Endothelial cell of umbilical vein (primary cell): ENCODE data around the gene SMARCA2. TPM values are rescaled to one million over a fixed set of nuclear protein-coding genes. Genes with fewer than 3 reads are reported as not detected.

Source experiments
- BruUV-seq: library from RNA; stranded (reverse); fragments of 400-500 nt; replicated peaks from 2 replicates; lab custom pipeline; 2021; lab: Mats Ljungman, UMichigan
- CTCF ChIA-PET: fragments of 300-600, 350-600 bp; sonication (Branson Sonifier 250); formaldehyde crosslinking; loops from one replicate; lab custom pipeline; 2021; ENCODE audit warnings: antibody characterized with exemption, inconsistent platforms; lab: Charles Lee
- POLR2A ChIA-PET: fragments of 300-600, 350-600 bp; sonication (Branson Sonifier 250); formaldehyde crosslinking; loops from one replicate; lab custom pipeline; 2021; ENCODE audit warnings: antibody characterized with exemption, inconsistent platforms; lab: Charles Lee
- DNase-seq: peaks from one replicate; pipeline ENCODE4 v3.0.0-alpha.2; 2011; ENCODE audit warnings: low read depth, low spot score
- FAIRE-seq: peaks from 2 replicates; lab custom pipeline; 2011; peaks lifted over from hg19 to GRCh38; lab: Jason Lieb, UNC
- H2AFZ ChIP-seq: 2 replicates; pipeline ENCODE4 v1.6.0; 2012; ENCODE audit warnings: low read depth, low read length, control low read depth, inconsistent platforms
- H3K27ac ChIP-seq: 2 replicates; pipeline ENCODE4 v1.5.1; 2011; ENCODE audit warnings: low read depth, mild to moderate bottlenecking, control low read depth, low read length, moderate library complexity; ENCODE audit not compliant: insufficient read depth
- H3K27me3 ChIP-seq, 2 experiments: 2 replicates each; pipeline versions ENCODE4 v1.6.0 to v1.6.1; 2011; ENCODE audit warnings: low read length in 2 of 2, mixed read lengths in 1 of 2; ENCODE audit not compliant: control insufficient read depth in 2 of 2, insufficient read depth in 2 of 2
- H3K36me3 ChIP-seq, 2 experiments: 2 replicates in 1 of 2; 3 replicates in 1 of 2; pipeline ENCODE4 v1.5.1; 2011; ENCODE audit warnings: low read length in 2 of 2, mild to moderate bottlenecking in 1 of 2, moderate library complexity in 1 of 2; ENCODE audit not compliant: control insufficient read depth in 2 of 2, insufficient read depth in 2 of 2; ENCODE audit errors: extremely low read depth in 1 of 2
- H3K4me1 ChIP-seq: 3 replicates; pipeline ENCODE4 v1.5.1; 2011; ENCODE audit warnings: mild to moderate bottlenecking, low read length; ENCODE audit not compliant: control insufficient read depth, insufficient read depth; ENCODE audit errors: extremely low read depth
- H3K4me2 ChIP-seq: 2 replicates; pipeline ENCODE4 v1.6.1; 2011; ENCODE audit warnings: low read length, control low read depth, mixed read lengths; ENCODE audit not compliant: insufficient read depth
- H3K4me3 ChIP-seq, 3 experiments: fragments of 200-600 bp in 1 of 3; sonication (generic), shearing (Covaris generic) in 1 of 3; replicated peaks in 1 of 3; 2 replicates each; pipeline ENCODE4 v1.5.1; 2011 to 2016; ENCODE audit warnings: control low read depth in 3 of 3, low read length in 3 of 3, mild to moderate bottlenecking in 2 of 3, inconsistent platforms in 1 of 3, low read depth in 1 of 3, moderate library complexity in 1 of 3; ENCODE audit not compliant: insufficient read depth in 1 of 3
- H3K79me2 ChIP-seq: 2 replicates; pipeline ENCODE4 v1.6.0; 2012; ENCODE audit warnings: low read length, inconsistent platforms; ENCODE audit not compliant: control insufficient read depth, insufficient read depth
- H3K9ac ChIP-seq: replicated peaks from 2 replicates; pipeline ENCODE3; 2011; ENCODE audit warnings: low read length, control low read depth; ENCODE audit not compliant: insufficient read depth; ENCODE audit errors: extremely low read depth
- H3K9me1 ChIP-seq: replicated peaks from 3 replicates; pipeline ENCODE4 v1.6.0; 2011; ENCODE audit warnings: mild to moderate bottlenecking, low read length; ENCODE audit not compliant: control insufficient read depth, insufficient read depth; ENCODE audit errors: extremely low read depth
- H3K9me3 ChIP-seq: replicated peaks from 2 replicates; pipeline ENCODE4 v1.5.1; 2012; ENCODE audit warnings: low read length, inconsistent platforms; ENCODE audit not compliant: control insufficient read depth, insufficient read depth
- H4K20me1 ChIP-seq: replicated peaks from 2 replicates; pipeline ENCODE3; 2011; ENCODE audit warnings: mild to moderate bottlenecking, low read length; ENCODE audit not compliant: control insufficient read depth, insufficient read depth; ENCODE audit errors: extremely low read depth
- EZH2 ChIP-seq: IDR thresholded peaks from 2 replicates; pipeline ENCODE4 v1.6.1; 2012; ENCODE audit warnings: borderline replicate concordance, low read depth, mild to moderate bottlenecking, moderate library complexity, low read length, inconsistent platforms; ENCODE audit not compliant: severe bottlenecking
- FOS ChIP-seq: IDR thresholded peaks from 2 replicates; pipeline ENCODE4 v1.6.1; 2011; ENCODE audit warnings: mild to moderate bottlenecking, low read length, moderate library complexity, borderline replicate concordance; ENCODE audit not compliant: insufficient read depth
- GATA2 ChIP-seq: IDR thresholded peaks from 2 replicates; pipeline ENCODE4 v1.7.0; 2011; ENCODE audit warnings: low read depth, mild to moderate bottlenecking, moderate library complexity, mixed read lengths, low read length; ENCODE audit not compliant: insufficient read length, insufficient read depth
- JUN ChIP-seq: IDR thresholded peaks from 2 replicates; pipeline ENCODE4 v1.6.1; 2011; ENCODE audit warnings: borderline replicate concordance, low read depth; ENCODE audit not compliant: insufficient read length, insufficient read depth
- MYC ChIP-seq: IDR thresholded peaks from one replicate; pipeline ENCODE4 v1.6.1; 2011; ENCODE audit warnings: mild to moderate bottlenecking, low read depth, low read length
- POLR2A ChIP-seq: IDR thresholded peaks from 2 replicates; pipeline ENCODE4 v1.6.1; 2012; ENCODE audit warnings: low read depth, mild to moderate bottlenecking, control low read depth, low read length
- POLR2AphosphoS5 ChIP-seq: IDR thresholded peaks from 2 replicates; pipeline ENCODE4 v1.6.1; 2012; ENCODE audit warnings: low read depth, mild to moderate bottlenecking, control low read depth, low read length, moderate library complexity; ENCODE audit not compliant: insufficient read depth
- dilution Hi-C: fragments of 300-500 bp; cut with MboI; formaldehyde crosslinking; loops from one replicate; pipeline ENCODE4 v1.15.0; 2019; ENCODE audit warnings: low sequenced_read_pairs; ENCODE audit not compliant: extremely low pct_ligation_motif_present
- intact Hi-C: fragments of 100-400 bp; cut with micrococcal nuclease; formaldehyde crosslinking; loops from one replicate; pipeline ENCODE4 v1.10.0; 2022
- polyA plus RNA-seq, 4 experiments: library from polyadenylated mRNA; depleted of rRNA in 3 of 4; stranded (reverse) in 3 of 4; unstranded in 1 of 4; fragments of >200 nt; gene quantifications; 2 replicates each; pipeline versions ENCODE4 v1.2.1 to v1.2.3, GENCODE V29; 2011 to 2012; ENCODE audit warnings: missing spikeins in 1 of 4
- total RNA-seq: library from RNA; stranded (reverse); gene quantifications from 2 replicates; pipeline ENCODE4 v1.2.3, GENCODE V29; 2021
- TF ChIP-seq, protein P1 (sequence below): IDR thresholded peaks from 2 replicates; pipeline ENCODE4 v1.6.1; 2011; ENCODE audit not compliant: insufficient read depth, insufficient read length
- TF ChIP-seq, protein P2 (sequence below), 2 donors: IDR thresholded peaks; 1 replicate in 1 of 2; 2 replicates in 1 of 2; pipeline ENCODE4 v1.5.1; 2011; ENCODE audit warnings: low read length in 2 of 2, mild to moderate bottlenecking in 2 of 2, moderate library complexity in 2 of 2, control low read depth in 1 of 2, inconsistent platforms in 1 of 2, low read depth in 1 of 2; ENCODE audit not compliant: insufficient read depth in 1 of 2; ENCODE audit errors: extremely low read depth in 1 of 2

The SMARCA2 gene
- total and polyA plus RNA-seq, 2 donors (not counting 3 experiments of a cell fraction or from before 2014, with no cell fraction given) = 54.5 to 79.9 TPM

DNA sequence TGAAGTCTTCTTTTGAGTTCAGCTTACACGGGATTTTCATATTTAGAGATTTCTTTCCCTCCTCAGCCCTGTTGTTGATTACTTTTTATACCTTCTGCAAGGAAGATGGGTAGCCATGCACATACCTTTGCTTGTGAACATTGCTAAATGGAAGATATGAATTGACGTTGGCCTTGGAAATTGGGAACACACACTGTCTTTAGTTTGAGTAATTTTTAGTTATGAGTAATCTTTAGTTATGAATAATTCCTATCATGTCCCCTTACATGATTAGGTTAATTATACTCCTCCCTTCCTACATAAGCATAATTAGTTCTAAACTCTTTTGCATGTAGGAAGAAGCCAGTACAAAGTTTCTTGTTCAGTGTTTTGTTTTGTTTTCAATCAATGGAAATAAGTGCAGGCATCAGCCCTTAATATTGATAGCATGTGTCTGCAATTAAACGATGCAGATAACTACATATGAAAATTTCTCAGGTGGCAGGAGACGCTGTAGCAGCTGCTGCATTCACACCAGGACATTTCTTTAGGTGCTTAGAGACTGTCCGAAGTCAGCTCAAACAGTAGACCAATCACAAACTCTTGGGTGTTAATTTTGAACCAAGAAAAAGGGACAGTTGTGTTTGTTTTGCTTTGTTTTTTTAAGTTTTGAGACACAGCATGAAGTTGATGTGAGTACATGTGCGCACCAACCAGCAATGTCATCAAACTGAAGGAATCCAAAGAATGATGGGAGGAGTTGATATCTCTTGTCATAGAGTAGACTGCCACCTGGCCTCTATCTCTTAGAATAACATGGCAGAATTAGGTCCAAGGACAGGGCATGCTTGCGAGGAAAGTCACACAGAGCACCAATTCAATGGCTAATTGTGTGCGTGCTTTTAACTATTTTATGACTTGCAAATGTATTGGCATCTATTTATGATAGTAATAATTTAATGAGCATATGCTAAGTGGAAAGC, 51.4 kb downstream of the SMARCA2 start:
- Histone ChIP-seq H3K79me2 (no peaks in the 10 kb centered on the region), H3K9me1 (no peaks in the 10 kb centered on the region), H3K27me3 (no peaks in the 10 kb centered on the region), H3K9me3 (no peaks in the 10 kb centered on the region), H3K4me2 (no peak overlapping the region), H2AFZ (no peak overlapping the region), H3K9ac (no peak overlapping the region), H3K27ac (no peak overlapping the region), H3K36me3 (peaks cover 4 to 5% of the 10 kb centered on the region in 2 experiments), H3K4me1 (no peaks in the 10 kb centered on the region), H4K20me1 (no peaks in the 10 kb centered on the region), H3K4me3 (no peak overlapping the region)
- FAIRE-seq (no peak), DNase-seq (peak; percentile 4)
- no TSS peak for BruUV-seq
- ChIA-PET CTCF (interaction anchor here (1.0 to 1.5 kb wide), 2 partner anchors 13 to 21 kb away, joined by 3 to 4 read pairs; no protein-coding TSS in a partner anchor), POLR2A (no interaction called here)
- dilution Hi-C loops (no loop called here), intact Hi-C loops (no loop called here)
- no peak for TF ChIP-seq POLR2A
- no peak for TF ChIP-seq GATA2

DNA sequence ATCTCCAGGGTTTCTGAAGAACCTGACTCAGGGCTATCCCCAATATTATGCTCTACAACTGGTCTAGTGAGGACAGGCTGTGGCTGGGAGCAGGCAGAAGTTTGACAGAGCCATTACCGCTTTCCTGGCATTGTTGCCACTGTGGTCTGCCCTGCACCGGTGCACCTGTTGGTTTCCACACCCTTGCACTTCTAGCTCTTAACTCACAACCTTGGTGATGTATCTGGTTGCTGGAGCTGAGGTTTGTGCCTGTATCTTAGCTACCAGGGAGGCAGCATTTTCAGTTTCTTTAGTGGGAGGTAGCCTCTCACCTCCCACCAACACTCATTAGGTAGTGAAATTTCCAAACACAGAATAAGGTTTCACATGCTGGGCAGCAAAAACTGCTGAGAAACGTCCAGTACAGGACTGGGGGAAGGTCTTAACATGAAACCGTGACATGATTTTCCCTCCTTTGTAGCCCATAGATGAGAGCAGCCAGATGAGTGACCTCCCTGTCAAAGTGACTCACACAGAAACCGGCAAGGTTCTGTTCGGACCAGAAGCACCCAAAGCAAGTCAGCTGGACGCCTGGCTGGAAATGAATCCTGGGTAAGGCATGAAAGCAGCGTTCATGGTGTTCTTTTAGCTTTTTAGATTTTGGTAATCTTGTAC, 57.7 kb downstream of the SMARCA2 start:
- no peak overlapping the region for H3K4me2 ChIP-seq
- no peak overlapping the region for H3K9ac ChIP-seq
- H3K4me1 ChIP-seq = no peaks in the 10 kb centered on the region
- H3K27me3 ChIP-seq = no peaks in the 10 kb centered on the region
- H2AFZ ChIP-seq = no peak overlapping the region
- ChIA-PET POLR2A (no interaction called here), CTCF (interaction anchor here (1.5 kb wide), 1 partner anchor 14 kb away, joined by 5 read pairs; no protein-coding TSS in a partner anchor)
- H3K79me2 ChIP-seq = no peaks in the 10 kb centered on the region
- no peak for DNase-seq
- H3K4me3 ChIP-seq = no peak overlapping the region
- no peaks in the 10 kb centered on the region for H4K20me1 ChIP-seq
- H3K9me1 ChIP-seq = no peaks in the 10 kb centered on the region
- intact Hi-C loops (no loop called here), dilution Hi-C loops (no loop called here)
- H3K36me3 ChIP-seq = peaks cover 10 to 22% of the 10 kb centered on the region in 2 experiments
- TF ChIP-seq MYC (no peak), POLR2A (no peak), POLR2AphosphoS5 (no peak), JUN (no peak), EZH2 (no peak), GATA2 (no peak), FOS (no peak)
- TF ChIP-seq, protein P1, sequence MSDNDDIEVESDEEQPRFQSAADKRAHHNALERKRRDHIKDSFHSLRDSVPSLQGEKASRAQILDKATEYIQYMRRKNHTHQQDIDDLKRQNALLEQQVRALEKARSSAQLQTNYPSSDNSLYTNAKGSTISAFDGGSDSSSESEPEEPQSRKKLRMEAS = no peak
- TF ChIP-seq, protein P2, sequence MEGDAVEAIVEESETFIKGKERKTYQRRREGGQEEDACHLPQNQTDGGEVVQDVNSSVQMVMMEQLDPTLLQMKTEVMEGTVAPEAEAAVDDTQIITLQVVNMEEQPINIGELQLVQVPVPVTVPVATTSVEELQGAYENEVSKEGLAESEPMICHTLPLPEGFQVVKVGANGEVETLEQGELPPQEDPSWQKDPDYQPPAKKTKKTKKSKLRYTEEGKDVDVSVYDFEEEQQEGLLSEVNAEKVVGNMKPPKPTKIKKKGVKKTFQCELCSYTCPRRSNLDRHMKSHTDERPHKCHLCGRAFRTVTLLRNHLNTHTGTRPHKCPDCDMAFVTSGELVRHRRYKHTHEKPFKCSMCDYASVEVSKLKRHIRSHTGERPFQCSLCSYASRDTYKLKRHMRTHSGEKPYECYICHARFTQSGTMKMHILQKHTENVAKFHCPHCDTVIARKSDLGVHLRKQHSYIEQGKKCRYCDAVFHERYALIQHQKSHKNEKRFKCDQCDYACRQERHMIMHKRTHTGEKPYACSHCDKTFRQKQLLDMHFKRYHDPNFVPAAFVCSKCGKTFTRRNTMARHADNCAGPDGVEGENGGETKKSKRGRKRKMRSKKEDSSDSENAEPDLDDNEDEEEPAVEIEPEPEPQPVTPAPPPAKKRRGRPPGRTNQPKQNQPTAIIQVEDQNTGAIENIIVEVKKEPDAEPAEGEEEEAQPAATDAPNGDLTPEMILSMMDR (IDR thresholded peaks at IDR 0.05; ENCODE audit: extremely low read depth in 1 of 2, insufficient read depth in 1 of 2, low read depth in 1 of 2, low read length in 2 of 2) = no peak
- no peak overlapping the region for H3K27ac ChIP-seq
- FAIRE-seq = no peak
- BruUV-seq = no TSS peak
- H3K9me3 ChIP-seq = no peaks in the 10 kb centered on the region
